GDM1 (cell line): ENCODE measurements around the gene TP53I3.
A peak's percentile ranks its signal among the peaks of the same experiment; 100 is the strongest.
"Not testable (repeated sequence)": the region's sequence is repeated elsewhere in the genome, so short reads cannot be mapped to it uniquely, and the experiment has no call there.

ENCODE experiments used
- DNase-seq: peaks from one replicate; lab custom pipeline; 2025; lab: John Stamatoyannopoulos, UW

TP53I3 gene

GRCh38 chr2:24084386-24085199, at the start of gene TP53I3:
TP53I3 (minus strand) TSS chr2:24084834; CDS start chr2:24084326, 508 bp downstream.
- peak; percentile 83 for DNase-seq

- DNase-seq = no peak
Observed at GRCh38 chr2:24132543-24132942, 47.9 kb upstream of the TP53I3 start.

GRCh38 chr2:24125956-24126355, 41.3 kb upstream of the TP53I3 start:
- DNase-seq = no peak

- DNase-seq = no peak
Observed at GRCh38 chr2:24123922-24124580, 39.4 kb upstream of the TP53I3 start.

- peak; percentile 85 for DNase-seq
Observed at GRCh38 chr2:24123195-24123921, 38.7 kb upstream of the TP53I3 start, which contains the start of the genes FAM228B and PFN4. FAM228B (plus strand) TSS chr2:24123469; CDS start chr2:24124362, 893 bp downstream. PFN4 (minus strand) TSS chr2:24123334; CDS start chr2:24122535, 799 bp downstream.

GRCh38 chr2:24122366-24123194, 37.9 kb upstream of the TP53I3 start:
- DNase-seq = no peak

- DNase-seq = no peak
Observed at GRCh38 chr2:24121469-24121868, 36.8 kb upstream of the TP53I3 start.

GRCh38 chr2:24121066-24121465, 36.4 kb upstream of the TP53I3 start:
- DNase-seq = no peak

GRCh38 chr2:24117902-24118301, 33.3 kb upstream of the TP53I3 start:
- DNase-seq = no peak

- DNase-seq = no peak
Observed at GRCh38 chr2:24115057-24115456, 30.4 kb upstream of the TP53I3 start.

- DNase-seq = no peak
Observed at GRCh38 chr2:24111407-24111901, 26.8 kb upstream of the TP53I3 start.

GRCh38 chr2:24110660-24111303, 26.1 kb upstream of the TP53I3 start:
- no peak for DNase-seq

- not testable (repeated sequence) for DNase-seq
Observed at GRCh38 chr2:24109431-24109830, 24.8 kb upstream of the TP53I3 start.

- DNase-seq = no peak
Observed at GRCh38 chr2:24107336-24107735, 22.7 kb upstream of the TP53I3 start.

GRCh38 chr2:24106786-24107185, 22.2 kb upstream of the TP53I3 start:
- DNase-seq = no peak

GRCh38 chr2:24105816-24106215, 21.2 kb upstream of the TP53I3 start:
- DNase-seq = no peak

- no peak for DNase-seq
Observed at GRCh38 chr2:24104906-24105305, 20.3 kb upstream of the TP53I3 start.

- no peak for DNase-seq
Observed at GRCh38 chr2:24104110-24104650, 19.5 kb upstream of the TP53I3 start.

GRCh38 chr2:24102677-24103076, 18.0 kb upstream of the TP53I3 start:
- DNase-seq = no peak

GRCh38 chr2:24101992-24102391, 17.4 kb upstream of the TP53I3 start:
- DNase-seq = no peak

- DNase-seq = not testable (repeated sequence)
Observed at GRCh38 chr2:24100732-24101131, 16.1 kb upstream of the TP53I3 start.
